ENCODE data around the gene VPS13C. TPM values are rescaled to one million over a fixed set of nuclear protein-coding genes. Genes with fewer than 3 reads are reported as not detected.

The VPS13C gene
- total and polyA plus RNA-seq, 12 donors: 18.9 to 114 (median 55.2) TPM

GRCh38 chr15:61923173-61923572 lies 137.1 kb downstream of the VPS13C start:
- H3K27ac ChIP-seq: no peak overlapping the region
- no peaks in the 10 kb centered on the region for H3K9me3 ChIP-seq (replicated peaks in 1 of 3)
- H3K4me1 ChIP-seq (replicated peaks in 1 of 2): no peaks in the 10 kb centered on the region
- H3K4me3 ChIP-seq: no peak overlapping the region
- intact Hi-C loops (cut with DNase I): no loop called here
- TF ChIP-seq CTCF (IDR thresholded peaks at IDR 0.05) (no peak), POLR2A (IDR thresholded peaks at IDR 0.05) (no peak)
- DNase-seq: no peak
- H3K27me3 ChIP-seq: no peaks in the 10 kb centered on the region
- WGBS, 4 donors: 91 to 98% (median 97%) methylated on average over 3 of the region's 3 CpGs
- peaks cover 0 to 26% of the 10 kb centered on the region in 2 donors for H3K36me3 ChIP-seq (replicated peaks in 1 of 2)

GRCh38 chr15:61921093-61921492 lies 139.2 kb downstream of the VPS13C start:
- no peaks in the 10 kb centered on the region for H3K9me3 ChIP-seq (replicated peaks in 1 of 3)
- TF ChIP-seq POLR2A (IDR thresholded peaks at IDR 0.05) (no peak), CTCF (IDR thresholded peaks at IDR 0.05) (no peak)
- no peak for DNase-seq
- H3K27ac ChIP-seq: no peak overlapping the region
- intact Hi-C loops (cut with DNase I): no loop called here
- H3K4me3 ChIP-seq: no peak overlapping the region
- 93 to 100% (median 95%) methylated on average over 1 of the region's 1 CpG for WGBS, 4 donors
- no peaks in the 10 kb centered on the region for H3K27me3 ChIP-seq
- H3K36me3 ChIP-seq (replicated peaks in 1 of 2): peaks cover 0 to 41% of the 10 kb centered on the region in 2 donors
- peaks cover 0 to under 1% of the 10 kb centered on the region in 2 donors for H3K4me1 ChIP-seq (replicated peaks in 1 of 2)

GRCh38 chr15:61917457-61917856 lies 142.8 kb downstream of the VPS13C start:
- WGBS, 4 donors: 96 to 97% (median 96%) methylated on average over 1 of the region's 1 CpG
- no peak for DNase-seq
- intact Hi-C loops (cut with DNase I): no loop called here
- TF ChIP-seq CTCF (IDR thresholded peaks at IDR 0.05) (no peak), POLR2A (IDR thresholded peaks at IDR 0.05) (no peak)
- Histone ChIP-seq H3K36me3 (replicated peaks in 1 of 2) (peaks cover 0 to 59% of the 10 kb centered on the region in 2 donors), H3K4me3 (no peak overlapping the region), H3K27me3 (no peaks in the 10 kb centered on the region), H3K9me3 (replicated peaks in 1 of 3) (no peaks in the 10 kb centered on the region), H3K27ac (no peak overlapping the region), H3K4me1 (replicated peaks in 1 of 2) (peaks cover 0 to 4% of the 10 kb centered on the region in 2 donors)

- H3K9me3 ChIP-seq (replicated peaks in 1 of 3): no peaks in the 10 kb centered on the region
- peak overlapping the region in 1 of 5 donors; percentile 12 for H3K27ac ChIP-seq
- WGBS, 4 donors: 60 to 67% (median 64%) methylated on average over 2 of the region's 2 CpGs
- peak in 4 of 7 donors; percentile 27 to 61 (median 34) for DNase-seq
- intact Hi-C loops (cut with DNase I): no loop called here
- H3K27me3 ChIP-seq: no peaks in the 10 kb centered on the region
- H3K4me1 ChIP-seq (replicated peaks in 1 of 2): peaks cover 0 to 4% of the 10 kb centered on the region in 2 donors
- peaks cover 0 to 45% of the 10 kb centered on the region in 2 donors for H3K36me3 ChIP-seq (replicated peaks in 1 of 2)
- no peak overlapping the region for H3K4me3 ChIP-seq
- TF ChIP-seq POLR2A (IDR thresholded peaks at IDR 0.05) (no peak), CTCF (IDR thresholded peaks at IDR 0.05) (peak in 1 of 6 experiments; percentile 3)
These were observed 144.1 kb downstream of the VPS13C start for GRCh38 chr15:61916104-61916503.
